Embryonic facial prominence (tissue), 1 donor: ENCODE results near the gene LOXHD1.

ENCODE experiments used
- DNase-seq: peaks from one replicate; pipeline ENCODE4 v3.0.0-alpha.2; 2016; ENCODE audit errors: extremely low spot score

LOXHD1 gene

GRCh38 chr18:46577546-46577945, 79.5 kb downstream of the LOXHD1 start:
- DNase-seq: no peak

DNA sequence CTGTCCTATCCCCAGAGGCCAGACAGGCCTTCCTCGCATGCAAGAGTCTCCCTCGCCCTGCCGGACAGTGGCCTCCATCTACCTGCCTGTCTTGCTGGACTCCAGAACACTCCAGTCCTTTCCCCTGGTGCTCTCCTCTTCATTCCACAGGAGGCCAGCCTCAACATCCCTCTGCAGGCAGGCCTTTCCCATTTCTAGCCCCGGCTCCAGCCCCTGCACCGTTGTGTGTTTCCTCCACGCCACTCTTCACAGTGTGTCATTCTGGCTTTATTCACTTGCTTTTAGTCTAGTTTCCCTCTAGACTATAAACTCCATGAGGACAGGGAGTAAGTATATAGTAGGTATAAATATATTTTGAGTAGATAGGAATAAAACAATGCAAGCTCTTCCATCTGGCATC, 81.2 kb downstream of the LOXHD1 start:
- DNase-seq: no peak

GRCh38 chr18:46574743-46575115, 82.3 kb downstream of the LOXHD1 start:
- no peak for DNase-seq

DNA sequence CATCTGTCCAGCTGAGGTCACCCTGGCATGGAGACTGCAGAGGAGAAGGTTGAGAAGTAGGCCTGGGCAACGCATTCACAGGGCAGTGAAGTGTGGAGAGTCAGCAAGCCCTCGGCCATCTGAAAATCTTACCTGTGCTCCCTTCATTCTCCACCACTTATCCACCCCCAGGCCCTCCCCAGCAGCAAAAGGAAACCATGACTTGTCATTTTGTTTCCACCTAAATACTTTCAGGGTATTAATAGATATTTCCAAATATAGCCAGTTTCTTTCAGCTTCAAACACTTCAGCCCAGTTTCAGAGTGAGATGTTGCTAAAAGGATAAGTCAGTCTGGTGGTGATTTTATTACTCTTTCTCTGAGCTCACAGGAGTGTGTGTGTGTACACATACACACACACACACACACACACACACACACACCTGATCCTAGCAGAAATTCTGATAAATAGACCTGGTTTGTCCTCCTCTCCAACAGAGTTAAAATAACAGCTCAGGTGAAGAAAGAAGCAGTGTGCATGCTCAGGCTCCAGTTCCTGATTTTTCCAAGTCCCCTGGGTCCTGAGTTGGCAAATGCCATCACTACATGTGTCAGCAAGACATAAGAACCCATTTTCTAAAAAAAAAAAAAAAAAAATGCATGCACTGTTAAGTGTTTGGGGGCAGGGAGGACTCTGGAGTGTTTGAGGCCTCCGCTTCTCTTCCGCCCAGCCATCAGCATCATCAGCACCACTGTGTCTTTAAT, 82.8 kb downstream of the LOXHD1 start:
- no peak for DNase-seq

DNA sequence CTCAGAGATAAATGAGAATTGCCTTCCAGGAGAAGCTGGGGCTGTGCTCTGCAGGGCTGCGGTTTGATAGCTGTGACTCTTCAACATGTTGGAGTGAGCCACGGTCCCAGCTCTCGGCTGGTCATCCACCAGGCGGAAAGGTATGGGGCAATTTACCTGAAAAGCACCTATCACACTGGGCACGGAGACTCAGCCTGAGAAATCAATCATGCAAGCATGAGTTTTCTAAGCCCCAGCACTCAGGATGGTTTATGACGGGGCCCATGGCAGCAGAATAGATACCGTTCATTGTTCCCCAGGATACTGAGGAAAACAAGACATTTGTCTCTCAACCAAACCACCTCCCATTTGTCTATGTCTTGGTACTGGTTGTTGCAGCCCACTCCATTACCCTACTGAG, 83.9 kb downstream of the LOXHD1 start:
- no peak for DNase-seq

GRCh38 chr18:46571756-46572155, 85.3 kb downstream of the LOXHD1 start:
- no peak for DNase-seq

- no peak for DNase-seq
Observed at GRCh38 chr18:46570666-46571065, 86.4 kb downstream of the LOXHD1 start.

DNA sequence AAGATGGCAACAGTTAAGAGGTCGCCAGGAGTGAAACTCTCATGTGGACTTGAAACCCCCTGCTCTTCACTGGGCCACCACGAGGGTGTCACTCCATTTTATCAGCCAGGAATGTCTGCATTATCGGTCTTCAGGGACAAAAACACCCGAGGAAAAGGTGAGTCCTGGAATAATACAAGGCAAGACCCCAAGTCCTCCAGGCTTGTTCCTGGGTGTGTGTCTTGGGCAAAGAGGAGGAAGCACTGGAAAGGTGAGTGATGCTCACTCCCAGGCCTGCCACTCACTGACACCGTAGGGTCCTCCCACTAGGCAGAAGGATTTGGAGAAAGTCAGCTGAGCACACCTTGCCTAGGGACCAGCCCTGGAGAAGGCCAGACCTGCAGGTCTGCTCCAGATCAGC, 86.9 kb downstream of the LOXHD1 start:
- no peak for DNase-seq

- no peak for DNase-seq
Observed at GRCh38 chr18:46569211-46569610, 87.8 kb downstream of the LOXHD1 start.

DNA sequence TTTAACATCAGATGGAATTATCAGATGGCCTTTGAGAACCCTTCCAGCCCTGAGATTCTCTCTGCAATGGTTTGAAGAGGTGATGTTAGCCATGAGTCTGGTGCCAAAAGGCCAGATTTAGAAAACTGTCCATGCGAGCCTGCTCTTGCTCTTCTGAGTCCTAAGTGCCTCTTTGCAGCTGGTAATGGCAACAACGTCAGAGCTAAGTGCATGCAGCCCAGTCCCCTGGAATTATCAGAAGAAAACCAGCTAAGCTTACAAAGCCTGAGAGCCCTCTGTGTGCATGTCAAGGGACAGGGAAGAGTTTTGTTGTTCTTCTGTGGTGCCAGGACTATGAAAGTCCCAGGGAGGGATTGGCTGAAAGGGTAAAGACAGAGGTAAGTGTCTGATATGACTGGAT, 89.8 kb downstream of the LOXHD1 start:
- no peak for DNase-seq

DNA sequence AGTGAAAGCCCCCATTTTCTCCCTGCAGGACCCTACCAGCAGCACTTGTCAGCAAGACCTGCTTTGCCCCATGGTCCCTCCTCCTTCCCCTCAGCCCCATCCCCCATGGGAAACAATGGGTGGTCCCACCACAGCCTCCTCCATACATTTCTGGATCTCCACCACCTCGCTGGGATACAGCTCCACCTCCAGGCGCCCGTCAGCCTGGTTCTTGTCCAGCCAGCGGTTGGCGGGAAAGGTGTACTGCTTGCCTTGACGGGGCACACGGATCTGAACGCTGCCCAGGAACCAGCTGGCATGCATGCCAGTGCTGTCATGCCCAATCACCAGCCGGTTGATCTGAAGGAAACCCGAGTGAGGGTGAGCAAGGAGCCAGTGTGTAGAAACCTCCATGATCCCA, 90.9 kb downstream of the LOXHD1 start:
- no peak for DNase-seq

GRCh38 chr18:46565256-46565655, 91.8 kb downstream of the LOXHD1 start:
- no peak for DNase-seq

- DNase-seq: no peak
Observed at GRCh38 chr18:46563317-46563716, 93.7 kb downstream of the LOXHD1 start.

- no peak for DNase-seq
Observed at GRCh38 chr18:46562674-46563192, 94.3 kb downstream of the LOXHD1 start.

GRCh38 chr18:46560671-46561045, 96.4 kb downstream of the LOXHD1 start:
- no peak for DNase-seq

DNA sequence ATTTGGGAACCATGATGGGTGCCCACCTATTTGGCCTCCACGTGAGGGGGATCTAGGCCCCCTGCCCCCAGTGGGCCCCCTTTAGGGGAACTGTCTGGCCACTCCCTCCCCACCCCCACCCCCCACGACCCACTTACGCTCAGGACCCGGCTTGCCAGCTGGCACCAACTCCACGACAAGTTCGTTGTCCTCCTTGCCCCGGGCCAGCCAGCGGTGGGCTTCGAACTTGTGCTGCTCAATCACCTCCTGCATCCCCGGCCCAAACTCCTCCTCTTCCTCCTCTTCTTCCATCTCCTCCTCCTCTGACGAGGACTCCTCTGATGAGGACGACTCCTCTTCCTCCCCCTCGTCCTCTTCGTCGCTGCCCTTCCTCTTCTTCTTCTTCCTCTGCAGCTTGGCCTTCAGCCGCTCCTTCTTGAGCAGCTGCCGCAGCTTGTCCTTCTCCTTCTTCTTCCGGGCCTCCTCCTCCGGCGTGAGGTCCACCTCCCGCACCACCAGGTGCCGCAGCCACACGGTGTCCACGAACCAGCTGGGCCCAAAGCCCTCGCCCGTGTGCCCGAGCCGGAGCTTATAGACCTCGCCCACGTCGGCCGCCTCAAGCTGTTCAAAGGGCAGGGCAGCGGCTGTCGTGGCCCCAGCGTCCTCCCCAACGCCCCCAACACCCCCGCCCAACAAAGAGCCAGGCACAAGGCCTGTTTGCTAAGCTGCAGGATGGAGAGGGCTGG, 96.9 kb downstream of the LOXHD1 start:
- no peak for DNase-seq

- DNase-seq: no peak
Observed at GRCh38 chr18:46559296-46559695, 97.7 kb downstream of the LOXHD1 start.

DNA sequence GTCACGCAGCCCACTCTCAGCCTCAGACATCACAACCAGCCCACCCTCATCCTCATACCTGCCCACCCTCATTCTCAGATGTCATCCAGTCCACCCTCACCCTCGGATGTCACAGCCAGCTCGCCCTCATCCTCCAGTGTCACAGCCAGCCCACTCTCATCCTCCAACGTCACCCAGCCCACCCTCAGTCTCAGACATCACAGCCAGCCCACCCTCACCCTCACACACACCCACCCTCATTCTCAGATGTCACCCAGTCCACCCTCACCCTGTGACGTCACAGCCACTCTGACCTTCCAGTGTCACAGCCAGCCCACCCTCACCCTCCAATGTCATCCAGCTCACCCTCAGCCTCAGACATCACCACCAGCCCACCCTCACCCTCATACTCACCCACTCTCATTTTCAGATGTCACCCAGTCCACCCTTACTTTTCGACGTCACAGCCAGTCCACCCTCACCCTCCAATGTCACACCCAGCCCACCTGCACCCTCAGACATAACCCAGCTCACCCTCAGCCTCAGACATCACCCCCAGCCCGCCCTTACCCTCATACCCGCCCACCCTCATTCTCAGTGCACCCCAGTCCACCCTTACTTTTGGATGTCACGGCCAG, 100.3 kb downstream of the LOXHD1 start:
- no peak for DNase-seq

DNA sequence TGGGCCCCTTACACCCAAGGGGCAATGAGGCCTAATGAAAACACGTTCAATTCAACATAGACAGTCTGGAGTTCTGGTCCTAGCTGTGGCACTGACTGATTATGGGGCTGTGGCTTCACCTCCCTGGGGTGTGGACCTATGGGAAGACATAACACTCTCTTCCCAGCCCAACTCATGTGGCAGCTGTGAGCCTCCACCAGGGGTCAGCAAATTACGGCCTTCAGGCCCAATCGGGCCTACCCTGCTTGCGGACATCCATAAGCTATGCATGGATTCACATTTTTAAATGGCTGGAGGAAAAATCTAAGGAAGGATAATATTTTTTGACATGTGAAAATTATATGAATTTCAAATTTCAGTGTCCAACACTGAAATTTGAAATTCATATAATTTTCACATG, 101.3 kb downstream of the LOXHD1 start:
- DNase-seq: no peak

GRCh38 chr18:46555213-46555612, 101.8 kb downstream of the LOXHD1 start:
- DNase-seq: no peak

GRCh38 chr18:46554406-46555080, 102.5 kb downstream of the LOXHD1 start:
- DNase-seq: no peak

DNA sequence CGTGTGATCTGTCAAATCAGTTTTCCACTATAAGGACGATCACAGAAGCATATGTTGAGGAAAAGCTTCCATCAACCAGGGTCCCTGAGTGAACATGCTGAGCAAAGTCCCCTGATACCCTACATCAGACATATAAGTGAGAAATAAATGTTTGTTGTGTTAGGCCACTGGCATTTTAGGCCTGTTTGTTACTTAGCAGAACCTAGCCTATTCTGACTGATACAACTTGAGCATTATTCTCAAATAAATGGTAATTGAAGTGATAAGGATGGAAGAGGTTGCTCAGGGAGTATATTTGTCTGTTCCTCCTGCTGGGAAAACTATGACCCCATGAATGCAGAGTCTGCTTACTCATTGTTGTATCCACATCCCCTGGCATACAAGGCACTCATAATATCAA, 106.4 kb downstream of the LOXHD1 start:
- DNase-seq: no peak
